NCI-H460 (cell line): ENCODE data around the gene LRRC41. TPM values are rescaled to one million over a fixed set of nuclear protein-coding genes. Genes with fewer than 3 reads are reported as not detected.

Experiments used
- DNase-seq: peaks from one replicate; pipeline ENCODE4 v3.0.0-alpha.2; 2016; ENCODE audit warnings: low read depth; ENCODE audit errors: extremely low read depth
- total RNA-seq: library from RNA; depleted of rRNA; stranded (reverse); fragments of >200 nt; shearing (Covaris generic); gene quantifications from 2 replicates; pipeline ENCODE4 v1.2.3, GENCODE V29; 2014

LRRC41 gene
- total RNA-seq, 1 experiment from 2014 or later = 46.7 TPM

GRCh38 chr1:46288485-46289133 lies 14.8 kb downstream of the LRRC41 start:
- DNase-seq = no peak

GRCh38 chr1:46285730-46286477 lies 17.5 kb downstream of the LRRC41 start:
- DNase-seq = no peak

GRCh38 chr1:46284597-46285564 lies 18.5 kb downstream of the LRRC41 start:
- DNase-seq = no peak

- DNase-seq = no peak
Observed at GRCh38 chr1:46284058-46284457, 19.4 kb downstream of the LRRC41 start.

GRCh38 chr1:46281021-46281420 lies 22.4 kb downstream of the LRRC41 start:
- DNase-seq = no peak

GRCh38 chr1:46280092-46280491 lies 23.3 kb downstream of the LRRC41 start:
- no peak for DNase-seq

- DNase-seq = no peak
Observed at GRCh38 chr1:46278807-46279206, 24.6 kb downstream of the LRRC41 start.

- no peak for DNase-seq
Observed at GRCh38 chr1:46277658-46278373, 25.6 kb downstream of the LRRC41 start.

- no peak for DNase-seq
Observed at GRCh38 chr1:46275030-46275337, 28.4 kb downstream of the LRRC41 start.

GRCh38 chr1:46274225-46275029 lies 29.0 kb downstream of the LRRC41 start:
- DNase-seq = no peak

GRCh38 chr1:46268578-46268977 lies 34.8 kb downstream of the LRRC41 start:
- DNase-seq = no peak

GRCh38 chr1:46263146-46263545 lies 40.3 kb downstream of the LRRC41 start:
- DNase-seq = no peak

GRCh38 chr1:46262508-46262907 lies 40.9 kb downstream of the LRRC41 start:
- DNase-seq = no peak

- no peak for DNase-seq
Observed at GRCh38 chr1:46256523-46256922, 46.9 kb downstream of the LRRC41 start.

GRCh38 chr1:46254668-46255067 lies 48.7 kb downstream of the LRRC41 start:
- no peak for DNase-seq

GRCh38 chr1:46248122-46248920 lies 55.1 kb downstream of the LRRC41 start:
- DNase-seq = no peak

GRCh38 chr1:46247436-46248121 lies 55.8 kb downstream of the LRRC41 start, which contains the start of gene RAD54L:
RAD54L (plus strand) TSS chr1:46247763; CDS start chr1:46248406, 643 bp downstream.
- peak; percentile 98 for DNase-seq
